C4-2B (cell line): ENCODE results near the gene PIGU.

ENCODE experiments used
- CTCF ChIP-seq: fragments of 450-650 bp; conservative IDR thresholded peaks from 2 replicates; pipeline ENCODE4 v1.5.1; 2017; ENCODE audit warnings: mild to moderate bottlenecking
- ZFX ChIP-seq: fragments of 450-650 bp; IDR thresholded peaks from 2 replicates; pipeline ENCODE4 v1.6.1; 2017

GRCh38 chr20:34622821-34623451, 54.0 kb downstream of the PIGU start:
- no peak for TF ChIP-seq CTCF
- no peak for TF ChIP-seq ZFX
